ENCODE results near the gene GCSAML.

- TF ChIP-seq TAF1 (IDR thresholded peaks at IDR 0.05; ENCODE audit: low read depth, low read length) (no peak), POLR2A (IDR thresholded peaks at IDR 0.05; ENCODE audit: low read depth, low read length) (no peak), POLR2AphosphoS5 (IDR thresholded peaks at IDR 0.05; ENCODE audit: low read depth, low read length) (no peak)
These were observed 39.1 kb downstream of the GCSAML start, which contains the start of gene OR2G2 for GRCh38 chr1:247588060-247588459.
